GM19351 (cell line): ENCODE data around the gene POFUT1.
"Not testable (repeated sequence)": the region's sequence is repeated elsewhere in the genome, so short reads cannot be mapped to it uniquely, and the experiment has no call there.

Source experiments
- ATAC-seq: cut with Tn5 transposase; IDR thresholded peaks from one replicate; pipeline ENCODE4 v1.9.1; 2021; ENCODE audit warnings: mild to moderate bottlenecking, moderate library complexity; ENCODE audit not compliant: unreplicated experiment

Gene POFUT1

GRCh38 chr20:32207626-32208498 lies at the start of gene POFUT1, which contains the start of gene PLAGL2:
Gene POFUT1, plus strand, starts transcription at chr20:32207880. Its CDS starts 62 bp downstream, at chr20:32207942.
Gene PLAGL2, minus strand, starts transcription at chr20:32207743. Its CDS starts 5,565 bp downstream, at chr20:32202178.
- peak; percentile 93 for ATAC-seq

- ATAC-seq: no peak
Measured at GRCh38 chr20:32158351-32158750, 49.3 kb upstream of the POFUT1 start.

GRCh38 chr20:32158943-32159660 lies 48.6 kb upstream of the POFUT1 start:
- no peak for ATAC-seq

- ATAC-seq: no peak
Measured at GRCh38 chr20:32159766-32160221, 47.9 kb upstream of the POFUT1 start.

GRCh38 chr20:32160341-32160740 lies 47.3 kb upstream of the POFUT1 start:
- no peak for ATAC-seq

- no peak for ATAC-seq
Measured at GRCh38 chr20:32162351-32162750, 45.3 kb upstream of the POFUT1 start.

- no peak for ATAC-seq
Measured at GRCh38 chr20:32163951-32164350, 43.7 kb upstream of the POFUT1 start.

- ATAC-seq: no peak
Measured at GRCh38 chr20:32164984-32165735, 42.5 kb upstream of the POFUT1 start.

GRCh38 chr20:32165836-32166545 lies 41.7 kb upstream of the POFUT1 start:
- ATAC-seq: no peak

GRCh38 chr20:32167552-32167951 lies 40.1 kb upstream of the POFUT1 start:
- ATAC-seq: no peak

GRCh38 chr20:32168184-32168910 lies 39.3 kb upstream of the POFUT1 start:
- no peak for ATAC-seq

GRCh38 chr20:32177696-32178095 lies 30.0 kb upstream of the POFUT1 start:
- not testable (repeated sequence) for ATAC-seq

- ATAC-seq: no peak
Measured at GRCh38 chr20:32179515-32179914, 28.2 kb upstream of the POFUT1 start.

GRCh38 chr20:32179934-32180333 lies 27.7 kb upstream of the POFUT1 start:
- ATAC-seq: no peak

- ATAC-seq: no peak
Measured at GRCh38 chr20:32181606-32182005, 26.1 kb upstream of the POFUT1 start.

- no peak for ATAC-seq
Measured at GRCh38 chr20:32183947-32184635, 23.6 kb upstream of the POFUT1 start.

- ATAC-seq: no peak
Measured at GRCh38 chr20:32184961-32185603, 22.6 kb upstream of the POFUT1 start.

GRCh38 chr20:32186506-32186905 lies 21.2 kb upstream of the POFUT1 start:
- ATAC-seq: no peak
